K562 (cell line): ENCODE data around the gene DPYSL4. TPM values are rescaled to one million over a fixed set of nuclear protein-coding genes. Genes with fewer than 3 reads are reported as not detected.

Experiments
- ZNF407 ChIP-seq: fragments of 450-650 bp; IDR thresholded peaks from 2 replicates; pipeline ENCODE4 v1.6.1; 2016; ENCODE audit warnings: low read depth
- polyA plus RNA-seq, 8 experiments: library from polyadenylated mRNA; depleted of rRNA in 4 of 8; stranded (reverse) in 5 of 8; unstranded in 3 of 8; fragments of >200 nt; fragmentation: Nextera tagmentation in 2 of 8; fragmentation: Illumina TruSeq in 1 of 8; extraction: Ambion mirVana in 2 of 8; extraction: Trizol in 1 of 8; gene quantifications; 2 replicates each; pipeline versions ENCODE4 v1.2.1 to v1.2.3, GENCODE V29; 2011 to 2014; ENCODE audit warnings: inconsistent platforms in 1 of 8, missing spikeins in 1 of 8
- total RNA-seq, 7 experiments: library from RNA; depleted of rRNA in 6 of 7; stranded (reverse); fragments of >200 nt in 6 of 7; fragmentation: Illumina TruSeq in 2 of 7; extraction: Trizol in 2 of 7; gene quantifications; 2 replicates each; pipeline versions ENCODE4 v1.2.1 to v1.2.3, GENCODE V29; 2011 to 2021; ENCODE audit warnings: low replicate concordance in 1 of 7

Gene DPYSL4
- total and polyA plus RNA-seq, 9 of the 15 experiments (the other 6 are each of a cell fraction or from before 2014, with no cell fraction given) = 0.03 TPM; not detected in 8

- TF ChIP-seq ZNF407 = no peak
These were observed 51.8 kb downstream of the DPYSL4 start (continued) for GRCh38 chr10:132238371-132239125.
